Measurements from ENCODE around the gene LGR4.

The LGR4 gene

GRCh38 chr11:27397624-27398399 lies 74.8 kb downstream of the LGR4 start:
- DNase-seq: no peak

DNA sequence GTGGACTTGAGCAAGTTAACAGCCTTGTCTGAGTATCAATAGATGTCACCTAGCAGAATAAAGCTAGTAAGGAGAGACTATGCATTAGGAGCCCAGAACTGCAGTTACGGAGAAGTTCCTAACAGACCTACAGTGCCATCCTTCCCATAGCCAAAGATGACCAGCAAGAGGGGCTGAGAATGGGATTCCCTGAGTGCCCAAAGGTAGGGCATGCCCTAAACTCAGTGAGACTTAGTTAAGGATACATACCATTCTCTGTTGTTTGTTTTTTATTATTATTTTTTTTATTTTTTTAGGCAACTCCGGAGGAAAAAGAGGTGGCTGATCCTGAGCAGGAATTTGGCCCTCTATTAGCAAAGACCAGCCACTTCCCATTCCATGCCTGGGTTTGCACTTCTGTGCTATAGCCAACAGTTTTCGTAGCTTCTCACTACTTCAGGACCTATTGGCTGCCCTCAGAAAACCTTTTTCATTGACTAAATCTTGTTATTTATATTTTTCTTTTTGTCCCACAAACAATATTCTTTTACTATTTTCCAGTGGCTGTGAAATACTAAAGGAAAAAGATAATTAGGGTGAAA lies 76.2 kb downstream of the LGR4 start:
- DNase-seq: no peak

DNA sequence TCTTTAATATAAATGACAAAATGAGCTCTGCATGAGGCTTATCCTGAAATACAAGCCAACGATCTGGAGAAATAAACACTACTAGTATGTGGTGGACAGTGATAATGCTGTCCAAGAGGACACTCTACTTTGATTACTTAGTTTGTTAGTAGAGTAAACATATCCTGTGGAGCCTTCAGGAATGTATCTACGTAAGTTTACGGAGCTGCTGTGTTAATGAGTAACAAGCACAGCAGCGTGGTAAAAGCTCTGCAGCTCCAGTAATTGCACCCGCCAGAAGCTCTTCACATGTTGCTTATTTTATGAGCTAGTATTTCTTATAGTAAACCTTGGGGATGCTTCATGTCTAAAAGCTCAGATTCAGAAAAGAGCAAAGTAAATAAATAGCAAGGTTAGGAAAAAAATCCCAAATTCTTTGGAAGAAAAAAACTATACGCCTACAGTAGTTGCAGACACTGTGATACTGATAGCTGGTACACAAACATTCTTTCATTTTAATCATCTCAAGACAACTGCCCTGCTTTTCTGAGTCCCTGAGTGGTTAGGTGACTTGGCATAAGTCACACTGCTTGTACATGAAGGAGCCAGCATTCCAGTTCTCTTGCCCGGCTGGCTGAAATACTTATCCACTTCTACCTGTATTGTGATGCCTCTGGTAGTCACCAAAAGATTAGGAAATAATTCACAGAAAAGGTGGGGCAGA lies 76.9 kb downstream of the LGR4 start:
- DNase-seq: no peak

- no peak for DNase-seq
Measured at GRCh38 chr11:27394781-27395228, 77.8 kb downstream of the LGR4 start.

DNA sequence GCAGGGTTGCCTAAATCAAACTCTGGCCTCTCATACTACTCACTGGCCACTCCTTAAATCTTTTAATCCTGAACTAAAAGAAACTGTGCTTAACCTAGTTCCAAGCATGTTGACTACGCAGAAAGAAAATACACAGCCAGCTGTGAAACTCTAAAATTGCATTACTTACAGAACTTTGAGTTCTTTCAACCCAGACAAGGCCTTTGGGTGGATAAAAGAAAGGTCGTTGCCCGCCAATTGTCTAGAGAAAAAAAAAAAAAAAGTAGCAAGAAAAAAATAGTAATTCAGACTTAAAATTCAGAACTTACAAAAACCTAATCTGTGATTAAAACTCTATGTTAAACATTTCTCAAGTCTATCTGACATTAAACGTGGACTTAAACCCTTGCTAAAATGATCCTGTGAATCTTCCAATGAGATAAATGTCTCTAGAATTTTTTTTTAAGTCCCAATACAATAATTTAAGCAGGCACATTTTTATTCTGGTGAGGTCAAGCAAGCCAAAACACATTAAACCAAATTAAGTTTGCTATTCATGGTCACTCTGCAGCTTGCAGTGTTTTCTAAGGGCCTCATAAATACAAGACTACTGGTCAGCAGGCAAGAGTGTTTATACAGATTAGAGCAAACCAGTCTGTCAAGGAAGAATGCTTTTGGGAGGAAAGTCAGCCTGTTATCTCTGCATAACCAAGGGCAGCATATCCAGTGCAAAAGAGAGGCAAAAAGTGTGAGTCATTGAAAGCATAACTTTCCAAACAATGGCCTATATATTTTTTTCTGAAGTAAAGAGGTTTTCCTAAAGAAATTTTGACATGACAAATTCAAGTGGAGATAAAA lies 80.1 kb downstream of the LGR4 start:
- DNase-seq: no peak

GRCh38 chr11:27391331-27392015 lies 81.1 kb downstream of the LGR4 start:
- no peak for DNase-seq

GRCh38 chr11:27390318-27391295 lies 82.0 kb downstream of the LGR4 start:
- no peak for DNase-seq

DNA sequence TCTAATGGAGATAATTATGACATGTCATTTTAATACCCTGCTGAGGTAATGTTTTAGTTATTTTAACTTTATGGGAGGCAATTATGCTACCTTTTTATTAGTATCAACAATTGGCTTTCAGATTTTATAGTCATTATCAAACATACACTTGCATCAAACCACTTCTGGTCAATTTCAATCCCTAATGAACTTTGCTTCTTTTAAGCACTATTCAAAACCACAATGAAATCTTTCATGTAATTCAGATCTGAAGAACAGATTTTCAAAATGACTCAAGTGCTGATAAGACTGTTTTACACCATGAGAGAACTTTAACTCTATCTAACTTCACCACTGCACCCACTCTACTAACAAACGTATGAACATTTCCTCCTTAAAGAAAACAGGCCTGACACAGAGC lies 83.7 kb downstream of the LGR4 start:
- no peak for DNase-seq

GRCh38 chr11:27388001-27388400 lies 84.6 kb downstream of the LGR4 start:
- DNase-seq: no peak

- no peak for DNase-seq
Measured at GRCh38 chr11:27387362-27387761, 85.2 kb downstream of the LGR4 start.

DNA sequence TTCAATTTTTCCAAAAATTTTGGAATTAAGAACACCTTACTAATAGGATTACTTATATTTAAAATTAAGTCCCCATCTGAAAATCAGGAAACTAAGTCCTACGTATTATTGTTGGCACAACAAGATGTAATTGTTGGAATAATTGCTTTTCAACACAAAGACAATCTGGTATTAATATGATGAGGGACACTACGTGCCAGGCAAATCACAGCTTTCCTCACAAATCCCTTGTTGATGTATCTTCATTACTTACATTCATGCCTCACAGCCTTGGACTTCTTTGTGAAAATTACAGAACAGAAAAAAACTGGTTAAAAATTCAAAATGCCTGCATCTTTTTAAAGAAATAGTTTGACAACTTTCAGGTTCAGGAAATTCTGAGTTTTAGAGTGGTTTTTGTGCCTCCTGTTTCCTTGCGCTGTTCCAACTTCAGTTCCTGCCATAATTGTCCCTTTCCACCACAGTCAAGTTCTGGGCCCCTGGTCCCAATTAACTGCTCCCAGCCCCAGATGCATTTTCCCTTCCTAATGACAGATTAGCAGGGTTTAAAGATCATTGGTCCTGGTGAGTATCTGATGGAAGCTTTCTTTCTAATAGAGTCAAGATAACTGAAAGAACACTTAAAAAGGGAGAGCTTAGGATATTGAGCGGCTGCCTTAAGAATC lies 86.3 kb downstream of the LGR4 start:
- no peak for DNase-seq

DNA sequence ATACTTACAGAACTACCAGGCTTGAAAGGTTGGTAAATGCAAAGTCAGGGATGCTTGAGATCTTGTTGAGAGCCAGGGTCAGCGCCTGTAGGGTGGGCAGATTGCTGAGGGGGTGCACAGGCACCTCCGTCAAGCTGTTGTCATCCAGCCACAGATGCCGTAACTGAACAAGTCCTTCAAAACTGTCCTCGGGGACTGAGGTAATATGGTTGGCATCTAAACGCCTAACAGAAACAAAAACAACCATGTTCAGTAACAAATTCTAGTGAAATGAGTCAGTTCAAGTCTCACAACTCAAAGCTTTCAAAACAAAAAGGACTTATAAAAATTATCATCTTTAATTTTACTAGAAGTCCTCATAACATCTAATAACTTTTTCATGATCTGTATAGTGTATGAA lies 87.3 kb downstream of the LGR4 start:
- no peak for DNase-seq

GRCh38 chr11:27384227-27384626 lies 88.4 kb downstream of the LGR4 start:
- DNase-seq: no peak

- DNase-seq: no peak
Measured at GRCh38 chr11:27383645-27384044, 88.9 kb downstream of the LGR4 start.

- no peak for DNase-seq
Measured at GRCh38 chr11:27381238-27381666, 91.3 kb downstream of the LGR4 start.

- no peak for DNase-seq
Measured at GRCh38 chr11:27380771-27381170, 91.8 kb downstream of the LGR4 start.

GRCh38 chr11:27379449-27379848 lies 93.1 kb downstream of the LGR4 start:
- DNase-seq: no peak

DNA sequence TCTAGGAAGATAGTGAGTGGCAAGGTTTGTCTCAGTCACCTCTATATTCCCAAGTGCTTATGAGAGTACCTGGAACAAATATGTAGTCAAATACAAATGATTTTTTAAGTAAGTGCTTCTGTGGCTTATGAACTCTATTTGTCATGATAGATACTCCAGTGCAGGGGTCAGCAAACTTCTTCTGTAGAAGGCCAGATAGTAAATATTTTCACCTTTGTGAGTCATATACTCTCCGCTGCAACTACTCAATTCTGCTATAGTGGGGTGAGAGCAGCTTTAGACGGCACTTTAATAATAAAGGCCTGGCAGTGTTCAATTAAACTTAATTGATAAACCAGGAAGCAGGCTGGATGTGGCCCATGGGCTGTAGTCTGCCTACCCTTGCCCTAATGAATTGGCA lies 97.2 kb downstream of the LGR4 start:
- DNase-seq: no peak

GRCh38 chr11:27373856-27374602 lies 98.6 kb downstream of the LGR4 start:
- no peak for DNase-seq

DNA sequence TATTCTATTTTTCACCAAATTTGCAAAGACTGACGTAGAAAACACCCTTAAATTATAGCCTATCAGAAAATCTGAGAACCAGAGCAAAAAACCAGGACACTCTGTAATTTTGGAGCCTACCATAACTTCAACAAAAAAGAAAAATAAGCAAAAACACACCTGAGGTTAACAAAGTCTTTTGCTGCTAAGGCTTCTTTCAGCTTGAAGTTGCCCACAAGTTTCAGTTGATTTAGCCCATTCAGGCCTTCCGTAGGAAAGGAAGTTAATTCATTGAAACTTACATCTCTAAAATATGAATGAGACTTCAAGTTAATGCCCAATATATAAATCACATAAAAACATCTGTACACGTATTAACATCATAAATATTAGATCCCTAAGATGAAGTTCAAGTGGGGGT lies 99.2 kb downstream of the LGR4 start:
- DNase-seq: no peak

Measured in SHP77 (cell line).